Stimulated activated naive CD4-positive, alpha-beta T cell treated with Interleukin-2 at 50 U/mL for 16 hours (primary cell): ENCODE measurements around the gene RBM4B.
"Not testable (repeated sequence)": the region's sequence is repeated elsewhere in the genome, so short reads cannot be mapped to it uniquely, and the experiment has no call there.

Source experiments
- DNase-seq: peaks from one replicate; lab custom pipeline; 2025; lab: John Stamatoyannopoulos, UW

RBM4B gene, protein sequence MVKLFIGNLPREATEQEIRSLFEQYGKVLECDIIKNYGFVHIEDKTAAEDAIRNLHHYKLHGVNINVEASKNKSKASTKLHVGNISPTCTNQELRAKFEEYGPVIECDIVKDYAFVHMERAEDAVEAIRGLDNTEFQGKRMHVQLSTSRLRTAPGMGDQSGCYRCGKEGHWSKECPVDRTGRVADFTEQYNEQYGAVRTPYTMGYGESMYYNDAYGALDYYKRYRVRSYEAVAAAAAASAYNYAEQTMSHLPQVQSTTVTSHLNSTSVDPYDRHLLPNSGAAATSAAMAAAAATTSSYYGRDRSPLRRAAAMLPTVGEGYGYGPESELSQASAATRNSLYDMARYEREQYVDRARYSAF

DNA sequence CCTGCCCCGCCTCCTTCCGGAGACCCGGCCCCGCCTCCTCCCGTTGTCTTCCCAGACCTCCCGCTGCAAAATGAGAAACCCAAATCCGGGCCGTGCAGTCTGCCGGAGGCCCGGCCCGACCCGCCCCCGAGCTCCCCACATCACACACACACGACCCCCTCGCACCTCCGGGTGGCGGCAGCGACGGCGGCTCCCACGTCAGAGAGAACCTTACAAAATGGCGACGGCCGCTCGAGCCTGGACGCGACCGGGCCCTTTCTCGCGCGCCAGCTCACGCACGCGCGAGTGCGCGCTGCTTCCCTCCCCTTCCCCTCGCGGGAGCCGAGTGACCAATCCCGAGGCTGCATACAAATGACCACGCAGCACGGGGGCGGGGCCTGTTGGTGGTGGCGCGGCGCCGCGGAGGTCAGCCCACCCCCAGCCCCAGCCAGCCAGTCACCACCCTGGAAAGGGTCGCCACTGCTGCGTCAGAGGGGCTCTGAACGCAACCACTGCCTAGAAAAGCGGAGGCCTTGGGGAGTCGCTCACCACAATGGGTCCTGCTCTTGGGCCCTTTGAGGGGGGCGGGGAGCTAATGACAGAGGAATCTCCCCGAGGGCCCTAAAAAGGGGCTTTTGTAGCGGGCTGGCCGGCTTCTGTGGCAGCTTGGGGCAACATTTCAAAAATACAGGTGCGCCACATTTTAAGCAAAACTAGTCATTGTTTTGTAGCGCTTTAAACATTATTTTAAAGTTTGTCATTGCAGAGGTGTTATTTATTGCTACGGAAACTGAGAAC is at the start of gene RBM4B:
TSS of gene RBM4B (minus strand) at position 289 of the 777 bp plus-strand sequence. CDS start 808 bp downstream, outside the sequence.
- DNase-seq, result peak; percentile 93

DNA sequence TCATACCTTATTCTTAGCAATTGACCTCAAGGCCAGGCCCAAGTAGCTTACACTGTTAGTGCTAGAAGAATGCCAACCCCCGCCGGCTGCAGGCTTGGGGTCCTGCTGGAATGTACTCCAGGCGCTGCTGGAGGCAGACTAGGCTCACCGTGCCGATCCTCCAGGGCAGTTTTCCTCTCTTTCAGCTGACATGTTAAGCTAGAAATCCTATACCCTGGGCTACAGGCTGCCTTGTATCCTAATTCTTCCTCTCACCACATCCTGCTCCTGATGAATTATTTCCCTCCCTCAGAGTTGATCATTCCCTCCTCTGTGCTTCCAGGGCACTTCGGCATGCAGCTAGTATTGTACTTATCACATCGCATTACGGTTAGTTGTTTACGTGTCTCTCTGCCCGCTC is 48.0 kb upstream of the RBM4B start:
- no peak for DNase-seq

DNA sequence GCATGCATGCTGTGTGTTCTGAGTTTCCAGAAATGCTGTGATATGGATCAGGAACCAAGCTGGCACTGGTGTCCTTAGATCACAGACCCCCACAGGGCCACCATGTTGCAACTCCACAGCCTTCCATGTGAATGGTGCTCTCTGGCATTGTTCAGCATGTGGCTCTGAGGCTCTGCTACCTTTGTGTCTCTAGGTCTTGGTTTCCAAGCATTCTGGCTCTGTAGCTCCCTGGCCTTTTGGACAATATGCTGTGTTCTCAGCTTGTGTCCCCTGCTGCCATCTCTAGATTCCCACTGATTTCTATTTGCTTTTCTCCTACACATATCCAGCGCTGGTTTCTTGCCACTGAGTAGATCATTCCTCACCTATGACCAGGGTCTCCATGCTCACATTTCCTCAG is 47.4 kb upstream of the RBM4B start:
- no peak for DNase-seq

DNA sequence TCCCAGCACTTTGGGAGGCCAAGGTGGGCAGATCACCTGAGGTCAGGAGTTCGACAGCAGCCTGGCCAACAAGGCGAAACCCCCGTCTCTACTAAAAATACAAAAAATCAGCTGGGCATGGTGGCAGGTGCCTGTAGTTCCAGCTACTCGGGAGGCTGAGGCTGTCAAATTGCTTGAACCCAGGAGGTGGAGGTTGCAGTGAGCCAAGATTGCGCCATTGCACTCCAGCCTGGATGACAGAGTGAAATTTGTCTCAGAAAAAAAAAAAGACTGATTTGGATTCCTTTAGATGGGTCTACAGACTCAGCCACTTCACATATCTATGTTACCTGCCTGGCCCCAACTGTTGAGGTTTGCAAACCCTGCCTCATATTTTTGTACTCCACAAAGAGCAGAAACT is 46.5 kb upstream of the RBM4B start:
- DNase-seq, result not testable (repeated sequence)

DNA sequence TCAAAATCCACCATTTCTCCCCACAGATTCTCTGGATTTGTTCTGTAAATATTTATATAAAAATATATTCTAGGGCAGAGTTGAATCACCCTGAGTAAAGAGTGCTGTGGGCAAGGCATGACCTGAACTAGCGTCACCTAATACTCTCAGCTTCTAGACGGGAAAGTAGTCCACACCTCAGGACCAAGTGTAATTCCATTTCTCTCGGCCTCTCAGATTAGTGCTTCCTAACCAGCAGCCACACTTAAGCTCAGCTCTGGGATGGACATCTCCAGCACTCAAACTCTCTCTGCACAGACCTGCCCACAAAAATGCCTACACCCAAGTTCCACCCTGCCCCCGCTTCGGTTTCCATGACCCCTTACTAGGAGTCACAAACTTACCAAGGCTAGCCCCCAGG is 46.0 kb upstream of the RBM4B start:
- DNase-seq, result no peak

DNA sequence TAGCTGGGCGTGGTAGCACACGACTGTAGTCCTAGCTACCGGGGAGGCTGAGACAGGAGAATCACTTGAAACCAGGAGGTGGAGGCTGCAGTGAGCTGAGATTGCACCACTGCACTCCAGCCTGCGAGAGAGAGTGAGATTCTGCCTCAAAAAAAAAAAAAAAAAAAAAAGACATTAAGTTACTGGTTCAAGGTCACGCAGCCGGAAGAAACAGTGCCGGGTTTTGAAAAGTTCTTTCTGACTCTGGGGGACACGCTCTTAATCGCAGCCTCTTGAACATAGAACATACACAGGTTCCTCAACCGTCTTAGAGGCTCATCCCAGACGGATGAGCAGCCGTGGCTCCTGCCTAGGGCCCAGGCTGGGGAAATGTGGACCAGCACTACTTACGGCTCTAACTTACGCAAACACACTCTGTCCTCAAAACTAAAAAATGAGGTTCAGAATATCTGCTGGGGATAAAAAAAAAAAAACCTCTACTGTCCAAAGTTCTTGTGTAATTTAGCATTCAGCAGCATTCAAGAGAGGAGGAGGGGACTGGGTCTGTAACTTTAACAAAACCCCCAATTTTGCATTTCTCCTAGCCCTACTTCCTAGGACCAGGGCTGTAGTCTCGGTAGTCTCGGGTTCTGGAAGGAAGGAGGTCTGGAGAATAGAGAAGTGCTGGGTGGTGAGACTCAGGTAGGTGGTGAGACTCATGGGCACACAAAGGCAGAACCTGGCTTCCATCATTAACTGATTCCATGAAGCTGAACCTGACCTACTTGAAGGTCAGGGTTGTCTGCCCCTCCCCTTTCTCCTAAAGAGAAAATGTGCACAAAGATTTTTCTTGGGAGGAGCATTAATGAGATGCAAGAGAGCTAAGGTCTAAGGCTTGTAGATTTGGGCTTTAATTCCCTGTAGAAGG is 45.3 kb upstream of the RBM4B start:
- DNase-seq, result no peak

DNA sequence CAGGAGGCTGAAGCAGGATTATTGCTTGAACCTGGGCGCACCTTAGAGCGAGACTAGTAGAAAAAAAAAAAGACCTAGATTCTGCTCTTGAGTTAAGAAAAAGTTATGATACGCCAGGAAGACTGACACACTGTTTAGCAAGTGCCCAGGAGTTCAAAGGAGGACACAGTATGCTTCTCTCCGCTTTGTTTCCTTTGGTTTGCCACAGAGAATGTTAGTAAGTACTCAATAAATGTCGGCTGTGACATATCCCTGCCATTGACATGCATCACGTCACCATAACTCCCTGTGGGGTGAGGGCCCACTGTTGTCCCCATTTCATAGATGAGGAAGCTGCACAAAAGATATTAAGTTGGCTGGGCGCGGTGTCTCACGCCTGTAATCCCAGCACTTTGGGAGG is 44.3 kb upstream of the RBM4B start:
- no peak for DNase-seq

DNA sequence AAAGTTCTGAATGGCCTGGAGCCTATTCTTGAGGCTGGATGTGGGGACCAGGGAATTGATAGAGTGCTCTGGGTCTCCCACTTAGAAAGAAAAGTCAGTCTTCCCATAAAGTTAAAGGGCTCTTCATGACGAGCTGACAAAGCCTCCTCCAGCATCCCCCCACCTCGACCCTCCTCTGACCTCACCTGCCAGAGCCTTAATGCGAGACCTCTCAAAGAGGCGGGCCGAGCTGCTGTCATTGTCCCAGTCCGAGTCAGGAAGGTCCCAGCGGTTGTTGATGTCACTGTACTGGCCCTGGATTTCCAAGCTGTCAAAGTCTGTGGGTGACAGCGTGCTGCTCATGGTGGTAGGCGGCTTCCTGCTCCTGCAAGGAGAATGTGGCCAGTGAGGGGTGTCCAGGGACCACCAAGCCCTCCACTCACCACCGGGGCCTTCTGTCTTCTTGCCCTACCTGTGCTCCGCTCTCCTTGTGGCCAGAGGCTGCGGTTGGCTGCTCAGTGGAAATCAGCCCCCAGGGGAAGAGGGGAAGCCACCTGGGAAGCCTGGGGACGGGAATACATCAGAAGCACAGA is 43.3 kb upstream of the RBM4B start:
- no peak for DNase-seq

DNA sequence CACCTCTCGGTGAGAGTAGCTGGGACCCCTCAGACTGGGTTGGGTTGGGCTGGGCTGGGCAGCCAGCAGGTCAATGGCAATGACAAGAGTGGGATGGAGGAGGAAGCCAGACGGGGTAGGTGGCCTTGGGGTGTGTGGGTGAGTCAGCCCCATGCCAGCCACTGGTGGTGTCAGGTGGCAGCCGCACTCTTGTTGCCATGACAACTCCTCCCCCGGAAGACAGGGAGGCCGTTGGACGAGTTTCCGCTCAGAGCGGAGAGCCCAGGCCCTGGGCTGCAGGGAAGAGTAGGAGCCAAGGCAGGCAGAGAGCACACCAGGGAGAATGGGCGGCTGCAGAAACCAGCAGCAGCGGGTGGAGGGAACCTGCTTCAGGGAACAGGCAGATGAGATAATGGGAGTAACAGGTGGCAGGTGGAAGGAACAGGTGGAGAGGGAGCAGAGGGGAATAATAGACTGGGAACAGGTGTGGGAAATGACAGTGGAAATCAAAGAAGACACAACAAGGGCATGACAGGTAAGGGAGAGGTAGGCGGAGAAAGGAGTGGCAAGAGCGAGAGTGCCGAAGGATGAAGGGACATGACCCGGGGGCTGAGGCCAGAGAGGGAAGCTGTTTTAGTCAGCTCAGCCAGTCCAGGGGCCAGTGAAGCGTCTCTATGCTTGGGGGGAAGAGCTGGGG is 42.7 kb upstream of the RBM4B start:
- peak; percentile 11 for DNase-seq

DNA sequence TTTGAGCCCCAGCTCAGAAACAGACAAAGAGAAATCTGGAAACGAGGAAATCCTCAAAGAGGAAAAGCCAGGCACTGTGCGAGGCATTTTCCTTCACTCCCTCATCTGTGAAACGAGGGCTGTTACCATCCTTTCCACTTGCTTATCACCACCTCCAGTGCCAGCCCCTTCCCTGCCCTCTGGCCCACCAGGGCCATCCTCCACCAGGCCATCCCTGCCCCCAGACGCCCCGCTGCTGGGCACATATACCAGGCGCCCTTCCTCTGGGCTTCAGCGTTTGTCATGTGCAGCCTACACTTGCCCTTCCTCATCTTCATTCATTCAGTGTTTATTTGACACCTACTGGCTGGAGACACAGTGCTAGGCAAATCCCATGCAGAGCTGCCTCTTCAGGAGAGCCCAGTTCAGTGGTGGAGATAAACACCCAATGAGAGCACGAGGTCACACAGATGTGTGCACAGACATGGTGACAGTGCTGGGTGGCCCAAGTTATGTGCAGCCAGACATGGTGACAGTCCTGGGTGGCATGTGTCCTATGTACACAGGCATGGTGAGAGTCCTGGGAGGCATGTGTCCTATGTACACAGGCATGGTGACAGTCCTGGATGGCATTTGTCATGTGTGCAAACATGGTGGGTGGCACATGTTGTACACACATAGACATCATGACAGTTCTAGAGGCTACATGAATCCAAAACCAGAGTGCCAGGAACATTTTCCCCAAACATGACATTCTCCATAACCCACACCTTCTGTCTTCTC is 41.6 kb upstream of the RBM4B start:
- DNase-seq, result no peak

DNA sequence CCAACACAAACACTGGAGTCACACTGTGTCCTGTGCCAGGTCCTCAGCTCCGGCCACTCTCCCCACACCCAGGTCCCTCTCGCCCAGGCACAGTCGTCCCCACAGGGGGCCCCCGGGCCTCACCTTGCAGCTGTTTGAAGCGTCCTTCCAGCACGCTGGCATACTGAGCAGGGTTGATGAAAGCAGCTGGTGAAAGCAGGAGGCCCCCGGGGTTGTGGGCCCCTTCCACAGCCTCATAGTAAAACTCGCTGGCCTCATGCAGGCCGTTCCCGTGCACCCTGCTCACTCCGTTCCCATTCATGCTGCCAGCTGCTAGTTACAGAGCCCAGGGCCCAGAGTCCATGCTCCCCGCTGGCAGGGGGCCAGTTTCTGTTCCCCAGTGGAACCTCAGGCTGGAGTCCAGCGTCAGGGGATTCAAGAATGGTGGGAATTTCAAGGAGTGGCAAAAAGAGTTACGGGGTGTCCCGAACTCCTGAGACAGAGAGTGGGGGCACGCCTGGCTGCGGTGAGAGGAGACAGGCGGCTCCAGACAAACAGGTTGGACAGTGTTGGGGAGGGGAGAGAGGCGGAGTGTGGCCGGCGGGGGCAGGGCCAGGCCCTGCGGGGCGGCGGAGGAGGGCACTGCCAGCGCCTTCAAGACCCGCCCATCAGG is 40.8 kb upstream of the RBM4B start:
- no peak for DNase-seq

DNA sequence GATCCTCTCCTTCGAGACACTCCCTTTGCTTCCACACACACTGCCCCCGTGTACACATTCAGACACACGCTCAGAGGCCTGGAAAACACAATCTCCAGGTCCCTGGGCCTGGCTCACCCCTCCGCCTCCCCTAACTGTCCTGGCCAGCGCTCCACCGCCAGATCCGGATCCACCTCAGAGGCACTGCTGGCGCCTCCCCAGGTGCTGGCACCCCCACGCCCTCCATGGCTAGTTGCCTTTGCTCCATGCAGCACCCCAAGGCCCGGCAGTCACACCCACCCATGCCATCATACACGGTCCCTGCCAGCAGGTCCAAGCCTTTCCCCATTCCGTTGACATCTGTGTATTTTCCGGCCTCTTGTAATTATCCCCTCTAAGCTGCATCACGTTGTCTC is 40.2 kb upstream of the RBM4B start:
- DNase-seq, result no peak

DNA sequence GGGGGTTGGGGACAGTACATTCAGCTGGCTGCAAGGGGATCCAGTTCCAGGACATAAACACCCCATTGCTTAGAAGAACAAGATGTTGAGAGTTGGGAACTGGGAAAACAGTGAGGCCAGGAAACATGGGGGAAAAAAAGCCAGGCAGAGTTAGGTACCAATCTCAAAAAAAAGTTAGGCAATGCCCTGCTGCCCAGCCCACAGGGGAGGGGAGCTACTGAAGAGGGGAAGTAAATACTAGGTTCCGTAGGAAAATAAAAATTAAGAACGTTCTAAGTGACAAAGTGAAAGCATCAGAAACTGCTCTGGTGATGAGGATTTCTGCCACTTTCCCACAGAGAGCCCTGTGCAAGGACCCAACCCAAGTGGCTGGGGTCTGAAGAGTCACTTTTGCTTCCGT is 39.3 kb upstream of the RBM4B start:
- no peak for DNase-seq

DNA sequence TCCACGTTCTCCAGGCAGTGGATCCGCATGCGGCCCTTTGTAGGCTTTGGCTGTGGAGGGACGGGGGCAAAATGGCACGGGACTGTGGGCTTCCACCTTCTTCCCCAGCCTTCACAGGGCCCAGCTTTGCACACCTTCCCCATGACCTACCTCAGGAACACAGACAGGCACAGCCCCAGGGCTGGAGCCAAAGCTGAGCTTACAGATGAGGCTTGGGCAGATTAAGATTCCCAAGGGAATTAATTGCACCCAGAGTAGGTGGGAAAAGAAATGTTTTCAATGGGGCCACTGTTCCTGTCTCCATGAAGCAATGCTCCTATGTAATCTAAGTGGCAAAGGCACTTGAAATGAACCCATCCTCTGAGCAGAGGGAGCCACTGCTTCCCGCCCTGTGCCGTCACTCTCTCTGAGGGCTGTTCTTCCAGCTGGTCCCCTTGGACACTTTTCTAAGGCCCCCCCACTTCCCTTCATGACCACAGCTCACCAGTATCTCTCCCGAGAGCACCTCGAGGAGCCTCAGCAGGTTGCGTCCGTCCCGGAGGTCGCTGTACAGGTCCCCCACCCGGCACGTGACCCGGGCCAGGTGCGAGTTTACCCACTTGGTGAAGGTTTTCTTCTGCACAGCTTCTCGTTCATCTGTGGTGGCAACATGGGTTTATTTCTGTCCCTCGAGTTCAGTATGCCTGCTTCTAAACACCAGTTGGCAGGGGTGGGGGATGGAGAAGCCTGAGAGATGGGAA is 37.8 kb upstream of the RBM4B start:
- DNase-seq, result no peak

DNA sequence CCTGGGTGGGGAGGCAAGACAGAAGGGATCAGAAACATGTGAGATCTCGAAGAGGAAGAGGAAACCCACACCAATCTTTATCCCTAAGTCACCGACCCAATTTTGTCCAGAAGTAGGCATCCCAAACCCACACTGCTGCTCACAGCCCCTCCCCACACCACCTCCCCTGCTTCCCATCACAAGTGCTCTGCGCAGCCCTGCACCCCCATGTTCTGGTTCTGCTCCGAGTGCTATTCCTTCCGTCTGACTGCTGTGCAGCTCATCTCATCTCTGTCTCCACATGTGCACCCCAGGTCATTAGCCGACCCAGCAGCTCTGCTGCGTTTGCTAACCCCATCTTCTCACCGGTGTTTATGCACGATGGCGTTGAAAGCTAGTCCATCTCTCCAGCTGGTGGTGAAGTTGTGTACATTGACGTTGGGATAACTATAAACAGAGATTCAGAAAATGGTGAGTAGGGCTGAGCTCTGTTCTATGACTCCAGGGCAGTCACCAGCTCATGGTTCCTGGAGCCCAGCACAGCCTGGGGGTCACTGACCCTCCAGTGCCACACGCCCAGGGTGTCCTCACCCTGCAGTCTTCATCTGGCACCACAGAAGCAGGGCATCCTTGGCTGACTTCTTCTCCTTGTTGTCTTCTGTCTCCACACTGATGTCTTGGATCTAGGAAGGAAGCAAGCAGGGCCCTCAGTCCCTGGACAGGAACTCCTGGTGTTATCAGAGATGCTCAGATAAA is 36.2 kb upstream of the RBM4B start:
- DNase-seq, result no peak

DNA sequence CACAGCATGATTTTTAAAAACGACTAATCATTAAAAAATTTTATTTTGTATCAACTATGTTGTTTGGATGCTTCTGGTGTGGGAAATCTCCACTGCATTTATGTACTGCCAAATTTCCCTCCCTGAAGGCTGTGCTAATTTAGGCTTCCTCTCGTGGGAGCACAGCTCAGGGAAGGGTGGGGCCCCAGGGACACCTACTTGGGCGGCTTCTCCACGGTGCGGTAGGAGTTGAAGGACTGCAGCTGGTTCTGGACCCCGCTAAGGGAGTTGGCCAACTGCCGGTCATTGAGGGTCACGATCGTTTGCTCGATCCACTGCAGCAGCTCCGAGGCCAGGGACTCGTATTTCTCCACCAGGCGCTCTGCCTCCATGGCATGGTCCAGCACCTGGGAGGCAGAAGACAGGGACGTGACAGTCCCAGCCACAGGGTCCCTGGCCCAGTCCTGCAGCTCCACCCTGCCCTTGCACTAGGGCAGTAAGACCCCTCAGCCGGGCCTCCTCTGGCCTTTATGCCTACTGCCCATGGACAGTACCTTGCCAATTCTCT is 32.8 kb upstream of the RBM4B start:
- no peak for DNase-seq

DNA sequence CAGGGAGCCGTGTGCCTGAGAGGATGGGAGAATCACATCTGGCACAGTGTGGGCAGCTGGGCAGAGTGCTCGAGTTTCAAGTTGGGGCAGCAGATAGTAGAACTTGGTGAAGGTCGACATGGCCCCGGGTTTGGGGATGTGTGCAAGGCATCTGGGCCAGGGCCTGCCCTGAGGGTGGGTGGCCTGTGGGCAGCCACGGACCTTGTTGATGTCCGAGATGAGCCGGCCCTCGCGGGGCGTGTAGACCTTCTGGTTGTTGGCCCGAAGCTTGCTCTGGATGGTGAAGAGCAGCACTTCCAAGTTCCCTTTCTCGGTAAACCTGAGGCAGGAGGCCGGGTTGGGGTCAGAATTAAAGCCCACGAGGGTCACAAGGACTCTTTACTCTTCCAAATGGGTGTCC is 31.0 kb upstream of the RBM4B start:
- no peak for DNase-seq

DNA sequence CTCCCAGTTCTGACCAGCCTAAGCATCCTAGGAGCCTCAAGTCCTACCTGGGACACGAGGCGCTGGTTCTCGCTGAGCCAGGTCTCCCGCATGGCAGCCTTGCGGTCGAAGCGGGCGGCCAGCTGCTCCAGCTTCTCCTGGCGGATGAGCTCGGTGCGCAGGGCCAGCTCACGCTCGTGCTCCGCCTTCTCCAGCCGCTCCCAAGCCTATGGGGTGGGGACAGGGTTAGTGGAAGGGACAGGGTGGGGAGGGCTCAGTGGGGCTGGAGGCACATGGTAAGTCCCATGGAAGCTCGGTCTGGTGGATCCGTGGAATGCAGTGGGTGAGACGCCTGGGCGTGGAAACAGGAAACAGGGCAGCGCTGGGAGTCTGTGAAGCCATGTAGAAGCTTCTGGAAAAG is 30.4 kb upstream of the RBM4B start:
- no peak for DNase-seq

DNA sequence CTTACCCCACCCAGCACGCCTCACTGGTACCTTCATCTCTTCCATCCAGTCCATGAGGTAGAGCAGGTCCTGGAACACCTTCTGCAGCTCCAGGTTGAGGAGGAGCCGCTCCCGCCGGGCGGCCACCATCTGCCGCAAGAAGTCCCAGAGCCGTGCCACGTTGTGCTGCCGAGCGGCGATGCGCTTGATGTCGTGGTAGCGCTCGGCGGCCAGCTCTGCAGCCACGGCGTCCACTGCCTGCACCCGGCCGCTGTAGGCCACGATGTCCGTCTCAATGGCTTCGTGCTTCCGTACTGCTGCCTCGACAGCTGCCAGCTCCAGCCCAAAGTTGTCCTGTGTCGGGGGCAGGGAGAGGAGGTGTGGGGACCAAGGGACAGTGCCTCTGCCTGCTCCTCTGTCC is 29.8 kb upstream of the RBM4B start:
- no peak for DNase-seq
